GM21360 (cell line): ENCODE measurements around the gene NUTF2.
"Not testable (repeated sequence)": the region's sequence is repeated elsewhere in the genome, so short reads cannot be mapped to it uniquely, and the experiment has no call there.

Experiments used
- ATAC-seq: cut with Tn5 transposase; IDR thresholded peaks from one replicate; pipeline ENCODE4 v1.9.1; 2021; ENCODE audit warnings: mild to moderate bottlenecking, moderate library complexity; ENCODE audit not compliant: unreplicated experiment

Gene NUTF2

DNA sequence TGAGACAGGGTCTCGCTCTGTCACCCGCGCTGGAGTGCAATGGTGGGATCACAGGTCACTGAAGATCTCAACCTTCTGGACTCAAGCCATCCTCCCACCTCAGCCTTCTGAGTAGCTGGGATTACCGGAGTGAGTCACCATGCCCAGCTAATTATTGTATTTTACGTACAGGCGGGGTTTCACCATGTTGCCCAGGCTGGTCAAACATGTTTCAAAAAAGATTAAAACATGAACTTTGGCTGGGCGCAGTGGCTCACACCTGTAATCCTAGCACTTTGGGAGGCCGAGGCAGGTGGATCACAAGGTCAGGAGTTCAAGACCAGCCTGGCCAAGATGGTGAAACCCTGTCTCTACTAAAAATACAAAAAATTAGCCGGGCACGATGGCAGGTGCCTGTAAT, 9.5 kb upstream of the NUTF2 start:
- not testable (repeated sequence) for ATAC-seq

DNA sequence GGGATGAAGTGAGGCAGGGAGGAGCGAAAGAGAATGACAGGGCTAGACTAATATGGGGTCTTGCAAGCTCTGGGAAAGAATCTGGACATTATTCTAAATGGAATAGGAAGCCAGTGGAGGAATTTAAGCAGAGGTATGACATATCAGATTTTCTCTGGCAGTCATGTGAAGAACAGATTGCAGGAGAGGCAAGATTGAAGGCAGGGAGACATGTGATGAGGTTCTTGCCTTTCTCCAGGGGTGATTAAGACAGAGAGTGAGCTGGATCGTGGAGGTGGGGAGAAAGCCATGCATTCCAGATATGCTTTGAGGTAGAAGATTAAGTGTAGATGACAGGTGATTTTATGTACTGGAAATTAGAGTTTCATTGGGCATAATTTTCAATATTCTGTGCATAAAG, 8.9 kb upstream of the NUTF2 start:
- no peak for ATAC-seq

DNA sequence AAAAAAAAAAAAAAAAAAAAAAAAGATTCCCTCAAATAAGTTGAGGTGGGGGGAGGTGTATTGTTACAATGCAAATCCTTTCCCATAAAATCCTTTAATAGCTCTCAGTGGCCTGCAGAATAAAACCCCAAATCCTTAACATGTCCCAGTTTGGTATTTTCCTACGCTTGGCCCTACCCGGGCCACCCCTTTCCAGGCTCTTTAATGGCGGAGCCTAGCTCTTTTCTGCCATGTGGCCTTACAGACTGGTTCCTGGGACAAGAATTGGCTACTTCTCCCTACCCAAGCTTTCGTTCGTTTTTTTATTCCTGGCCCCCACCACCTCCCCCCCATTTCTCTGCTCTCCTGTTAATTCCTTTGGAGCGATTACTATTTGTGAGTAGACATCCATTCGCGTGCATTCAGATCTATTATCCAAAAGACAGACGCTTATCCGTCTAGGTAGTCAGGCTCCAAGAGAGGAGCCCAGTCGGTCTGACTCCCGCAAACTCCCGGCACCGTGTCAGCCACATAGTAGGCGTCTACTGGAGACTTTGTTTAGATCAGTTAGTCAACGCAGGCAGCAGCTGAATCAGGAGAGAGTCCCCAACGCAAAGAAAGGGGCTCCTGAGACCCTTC, 5.4 kb upstream of the NUTF2 start:
- no peak for ATAC-seq

DNA sequence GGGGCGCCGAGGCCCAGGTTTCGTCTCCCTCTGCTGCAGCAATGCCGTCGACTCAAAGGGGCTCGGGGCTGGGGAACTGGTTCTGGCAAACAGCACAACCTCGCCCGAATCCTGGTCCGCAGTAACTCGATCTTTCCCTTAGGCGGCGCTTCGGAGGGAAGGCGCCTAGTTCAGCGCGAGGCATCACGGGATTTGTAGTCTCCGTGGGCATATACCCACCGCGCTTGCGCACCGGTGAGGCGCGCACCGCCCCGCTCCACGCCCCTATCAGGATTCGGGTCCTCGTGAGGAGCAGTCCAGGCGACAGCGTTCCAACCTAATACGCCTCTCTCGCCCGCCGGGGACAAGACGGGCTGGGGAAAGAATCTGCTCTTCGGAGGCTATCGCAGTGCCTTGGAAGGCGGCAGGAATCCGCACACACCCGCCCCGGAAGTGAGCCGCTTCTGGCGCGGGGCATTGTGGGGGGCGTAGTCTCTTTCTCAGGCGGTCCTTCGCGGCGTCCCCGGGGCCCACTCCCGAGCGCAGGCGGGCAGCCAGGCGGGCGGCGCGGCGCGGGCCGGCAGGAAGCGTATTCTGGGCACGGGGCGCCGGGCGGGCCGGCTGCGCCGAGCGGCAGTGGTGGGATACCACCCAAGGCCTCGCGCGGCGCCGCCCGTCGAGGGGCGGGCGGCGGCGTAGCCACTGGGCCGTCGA, 4.8 kb upstream of the NUTF2 start, which contains the start of gene THAP11:
TSS of gene THAP11 (plus strand) at position 505 of the 693 bp plus-strand sequence. CDS start 235 bp downstream, outside the sequence.
- peak; percentile 43 for ATAC-seq

- no peak for ATAC-seq
Measured at GRCh38 chr16:67842509-67843342, 4.0 kb upstream of the NUTF2 start.

- ATAC-seq: no peak
Measured at GRCh38 chr16:67843343-67843765, 3.4 kb upstream of the NUTF2 start.

- no peak for ATAC-seq
Measured at GRCh38 chr16:67844497-67844896, 2.2 kb upstream of the NUTF2 start.

- ATAC-seq: no peak
Measured at GRCh38 chr16:67845291-67846062, 1.3 kb upstream of the NUTF2 start.

- ATAC-seq: no peak
Measured at GRCh38 chr16:67846063-67846319, 742 bp upstream of the NUTF2 start.

- ATAC-seq: peak; percentile 30
Measured at GRCh38 chr16:67847064-67847861, 530 bp downstream of the NUTF2 start, which contains the start of gene CENPT. TSS of gene CENPT (minus strand) at chr16:67847693. CDS start at chr16:67833859, 13,834 bp downstream.

- ATAC-seq: no peak
Measured at GRCh38 chr16:67848118-67848517, 1.4 kb downstream of the NUTF2 start.

GRCh38 chr16:67853670-67854069, 6.9 kb downstream of the NUTF2 start:
- no peak for ATAC-seq

- ATAC-seq: no peak
Measured at GRCh38 chr16:67855789-67856188, 9.1 kb downstream of the NUTF2 start.

DNA sequence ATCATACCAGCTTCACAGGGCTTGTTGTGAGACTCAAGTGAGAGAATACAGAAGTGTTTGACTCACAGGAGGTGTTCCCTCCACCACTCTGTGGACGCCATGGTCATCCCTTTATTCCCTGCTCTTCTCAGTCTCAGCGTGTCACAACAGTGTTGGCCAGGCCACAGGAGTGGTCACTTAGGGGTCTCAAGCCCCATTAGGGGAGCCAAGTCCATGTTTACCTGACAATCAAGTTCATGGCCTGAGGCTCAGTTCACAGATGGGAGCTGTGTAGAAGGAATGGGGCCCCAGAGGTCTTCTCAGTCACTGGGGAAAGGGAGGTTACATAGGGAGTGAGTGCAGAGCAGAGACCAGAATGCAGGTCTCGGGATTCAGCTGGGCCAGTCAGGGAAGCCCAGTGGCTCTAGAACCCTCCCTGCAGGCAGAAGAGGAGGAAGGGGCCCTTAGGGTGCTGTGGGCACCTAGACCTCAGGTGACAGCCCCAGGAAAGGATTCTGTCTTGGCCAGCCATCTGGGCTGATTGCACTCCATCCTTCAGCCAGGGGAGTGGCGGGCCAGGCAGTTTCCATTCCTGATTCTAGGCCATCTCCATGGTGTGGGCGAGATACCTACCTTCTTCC, 10.3 kb downstream of the NUTF2 start:
- no peak for ATAC-seq

DNA sequence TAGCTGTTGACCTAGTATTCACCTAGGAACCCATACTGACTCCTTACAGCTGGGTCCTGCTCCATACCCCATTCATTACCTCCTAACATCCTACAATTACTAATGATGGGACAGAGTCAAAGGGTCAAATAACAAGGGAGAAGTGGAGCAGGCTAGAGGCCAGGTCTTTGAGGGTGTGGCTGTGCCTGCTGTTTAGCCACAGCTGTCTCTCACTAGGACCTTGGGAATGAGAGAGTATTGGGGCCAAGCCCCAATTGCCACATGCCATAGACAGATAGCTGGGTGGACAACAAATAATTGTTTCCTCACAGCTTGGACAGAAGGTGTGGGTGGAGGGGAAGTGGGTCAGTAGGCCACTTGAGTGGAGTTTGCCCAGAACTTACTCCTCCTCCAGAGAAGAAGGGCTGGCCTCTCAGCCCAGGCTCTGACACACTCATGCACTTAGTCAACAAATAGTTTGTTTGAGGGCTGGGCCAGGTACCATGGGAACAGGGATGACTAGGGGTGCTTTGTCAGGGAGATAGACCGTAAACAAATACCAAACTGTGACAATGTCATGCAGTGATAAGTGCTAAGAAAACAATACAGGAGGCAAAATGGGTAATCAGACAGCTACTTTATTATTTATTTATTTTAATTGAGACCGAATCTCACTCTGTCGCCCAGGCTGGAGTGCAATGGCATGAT, 11.0 kb downstream of the NUTF2 start:
- no peak for ATAC-seq

DNA sequence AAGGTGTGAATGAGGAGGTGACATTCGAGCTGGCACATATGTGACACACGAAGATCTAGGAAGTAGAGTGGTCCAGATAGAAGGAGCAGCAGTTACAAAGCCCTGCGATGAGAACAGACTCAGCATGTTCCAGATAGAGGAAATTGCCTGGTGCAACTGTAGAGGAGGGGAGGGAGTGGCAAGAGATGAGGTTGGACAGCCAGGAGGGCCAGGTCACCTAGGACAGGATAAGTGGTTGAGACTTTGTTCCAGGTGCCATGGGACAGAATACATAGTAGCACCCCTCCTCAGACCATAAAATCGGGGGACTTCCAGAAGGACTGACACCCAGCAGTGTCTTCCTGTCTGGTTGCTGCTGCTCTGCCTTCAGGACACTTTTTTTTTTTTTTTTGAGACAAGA, 11.8 kb downstream of the NUTF2 start:
- no peak for ATAC-seq

DNA sequence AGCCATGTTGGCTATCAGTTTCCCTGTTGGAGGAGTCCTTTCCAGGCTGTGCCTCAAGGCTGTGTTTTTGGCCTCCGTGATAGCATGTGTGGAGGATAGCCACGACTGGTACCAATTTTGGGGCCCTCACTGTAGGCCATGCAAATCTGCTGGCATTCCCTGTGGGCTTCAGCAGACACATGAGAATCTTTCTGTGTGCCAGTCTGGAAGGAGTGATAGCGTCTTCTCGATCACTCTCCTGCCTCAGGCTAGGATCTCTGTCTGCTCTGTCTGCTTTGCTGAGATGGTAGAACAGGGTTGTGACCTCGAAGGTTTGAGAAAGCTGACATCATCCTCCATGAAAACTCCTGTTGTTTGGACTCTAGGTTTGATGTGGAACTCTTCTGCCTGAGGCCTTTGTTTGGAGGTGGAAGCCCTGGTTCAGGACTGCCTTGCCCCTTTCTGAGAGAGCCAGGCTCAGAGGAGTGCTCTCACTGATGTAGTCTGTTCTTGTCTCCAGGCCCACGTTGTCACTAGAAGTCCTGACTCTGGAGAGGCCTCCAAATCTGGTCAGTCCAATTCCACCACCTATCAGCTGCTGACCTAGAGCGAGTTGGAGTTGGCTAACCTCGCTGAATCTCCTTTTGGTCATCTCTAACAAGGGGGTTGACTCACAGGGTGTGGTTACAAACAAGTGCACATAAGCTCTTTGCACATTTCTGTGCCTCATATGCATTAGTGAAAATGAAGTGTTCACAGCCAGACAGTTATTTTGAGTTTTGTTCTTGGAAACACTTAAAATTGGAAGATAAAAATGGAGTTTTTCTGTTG, 14.1 kb downstream of the NUTF2 start:
- ATAC-seq: no peak

DNA sequence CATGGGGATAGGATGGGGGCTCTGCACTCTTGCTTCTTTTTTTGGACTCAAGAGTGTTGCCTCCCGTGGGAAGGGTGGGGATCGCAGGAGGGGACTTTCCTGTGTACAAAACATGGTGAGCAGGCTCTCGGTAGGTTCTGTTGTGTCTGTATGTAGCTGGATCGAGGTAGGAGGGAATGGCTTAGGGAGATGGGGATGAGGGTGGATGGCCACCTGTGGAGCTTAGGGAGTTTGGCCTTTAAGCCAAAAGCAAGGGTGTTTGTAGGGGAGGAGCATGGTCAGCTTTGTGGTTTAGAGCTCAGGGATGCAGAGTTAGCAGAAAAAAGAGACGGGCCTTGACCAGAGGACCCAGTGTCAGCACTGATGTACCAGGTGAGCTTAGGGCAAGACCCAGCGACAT, 15.1 kb downstream of the NUTF2 start:
- ATAC-seq: no peak
